ENCODE results near the gene FHOD1. TPM values are rescaled to one million over a fixed set of nuclear protein-coding genes. Genes with fewer than 3 reads are reported as not detected.

The FHOD1 gene
- total and polyA plus RNA-seq, 9 of the 15 experiments (the other 6 are each of a cell fraction or from before 2014, with no cell fraction given): 18.7 to 126 (median 32.3) TPM

DNA sequence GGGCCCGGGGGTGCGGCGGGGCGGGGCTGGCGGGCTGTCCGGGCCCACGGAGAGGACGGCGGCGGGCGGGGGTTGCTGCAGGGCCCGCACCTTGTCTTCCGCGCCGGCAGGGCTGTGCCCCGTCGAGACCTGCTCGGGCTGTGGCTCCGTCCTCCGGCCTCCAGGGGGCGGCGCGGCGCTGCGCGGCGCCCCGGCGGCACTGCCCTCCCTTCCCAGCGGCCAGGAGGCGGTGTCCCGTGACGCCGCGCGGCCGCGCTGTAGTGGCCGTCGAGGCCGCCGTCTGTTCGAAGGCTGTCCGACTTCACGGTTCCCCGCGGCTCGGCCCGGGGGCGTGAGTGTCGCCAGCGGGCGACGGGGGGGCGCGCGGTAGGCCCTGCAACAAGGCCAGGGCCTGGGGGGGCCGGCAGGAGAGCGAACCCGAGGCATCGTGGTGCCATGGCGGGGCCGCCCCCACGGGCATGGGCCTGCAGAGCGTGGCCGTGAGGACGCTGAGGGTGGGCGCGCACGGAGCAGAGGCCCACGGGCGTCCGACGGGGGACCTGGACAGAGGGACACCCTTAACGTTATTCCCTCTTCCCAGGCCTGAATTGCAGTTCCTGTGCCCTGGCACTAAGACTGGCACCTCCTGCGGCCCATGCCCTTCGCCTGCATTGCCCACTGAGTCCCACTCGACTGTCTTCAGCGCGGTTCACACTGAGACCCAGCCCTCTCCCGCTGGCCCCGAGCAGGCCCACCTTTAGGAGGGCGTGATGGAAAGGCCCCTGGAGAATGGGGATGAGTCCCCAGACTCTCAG lies 32.2 kb upstream of the FHOD1 start, which contains the start of gene PLEKHG4 (continued):
- TF ChIP-seq ETV6 (IDR thresholded peaks at IDR 0.05; ENCODE audit: borderline replicate concordance in 1 of 2, low read depth in 2 of 2, low read length in 1 of 2): no peak
- 0 out of 2 replicates have a peak, but pooled peaks have one; percentile 33 for TF ChIP-seq ETV6 (CRISPR knock-in tag; IDR thresholded peaks at IDR 0.05; ENCODE audit: borderline replicate concordance)
- peak; percentile 87 for TF ChIP-seq THAP12 (CRISPR knock-in tag; IDR thresholded peaks at IDR 0.05)
- TF ChIP-seq ZNF76 (CRISPR knock-in tag; IDR thresholded peaks at IDR 0.05; ENCODE audit: borderline replicate concordance): peak; percentile 88; the same call in 1 of the 2 replicates
- TF ChIP-seq ZNF740 (CRISPR knock-in tag; IDR thresholded peaks at IDR 0.05): 0 out of 2 replicates have a peak, but pooled peaks have one; percentile 55
- TF ChIP-seq ZNF740 (tag; IDR thresholded peaks at IDR 0.05): no peak
- TF ChIP-seq SRSF3 (IDR thresholded peaks at IDR 0.05; ENCODE audit: insufficient read depth, low read length): no peak
- peak; percentile 76 for TF ChIP-seq CREM (IDR thresholded peaks at IDR 0.05; ENCODE audit: low read depth)
- peak; percentile 63 for TF ChIP-seq SUPT5H (IDR thresholded peaks at IDR 0.05)
- no peak for TF ChIP-seq ESRRB (CRISPR knock-in tag; IDR thresholded peaks at IDR 0.05; ENCODE audit: borderline replicate concordance)
- TF ChIP-seq, protein P1, sequence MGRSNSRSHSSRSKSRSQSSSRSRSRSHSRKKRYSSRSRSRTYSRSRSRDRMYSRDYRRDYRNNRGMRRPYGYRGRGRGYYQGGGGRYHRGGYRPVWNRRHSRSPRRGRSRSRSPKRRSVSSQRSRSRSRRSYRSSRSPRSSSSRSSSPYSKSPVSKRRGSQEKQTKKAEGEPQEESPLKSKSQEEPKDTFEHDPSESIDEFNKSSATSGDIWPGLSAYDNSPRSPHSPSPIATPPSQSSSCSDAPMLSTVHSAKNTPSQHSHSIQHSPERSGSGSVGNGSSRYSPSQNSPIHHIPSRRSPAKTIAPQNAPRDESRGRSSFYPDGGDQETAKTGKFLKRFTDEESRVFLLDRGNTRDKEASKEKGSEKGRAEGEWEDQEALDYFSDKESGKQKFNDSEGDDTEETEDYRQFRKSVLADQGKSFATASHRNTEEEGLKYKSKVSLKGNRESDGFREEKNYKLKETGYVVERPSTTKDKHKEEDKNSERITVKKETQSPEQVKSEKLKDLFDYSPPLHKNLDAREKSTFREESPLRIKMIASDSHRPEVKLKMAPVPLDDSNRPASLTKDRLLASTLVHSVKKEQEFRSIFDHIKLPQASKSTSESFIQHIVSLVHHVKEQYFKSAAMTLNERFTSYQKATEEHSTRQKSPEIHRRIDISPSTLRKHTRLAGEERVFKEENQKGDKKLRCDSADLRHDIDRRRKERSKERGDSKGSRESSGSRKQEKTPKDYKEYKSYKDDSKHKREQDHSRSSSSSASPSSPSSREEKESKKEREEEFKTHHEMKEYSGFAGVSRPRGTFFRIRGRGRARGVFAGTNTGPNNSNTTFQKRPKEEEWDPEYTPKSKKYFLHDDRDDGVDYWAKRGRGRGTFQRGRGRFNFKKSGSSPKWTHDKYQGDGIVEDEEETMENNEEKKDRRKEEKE (IDR thresholded peaks at IDR 0.05; ENCODE audit: borderline replicate concordance in 1 of 2, control insufficient read depth in 1 of 2, low read depth in 2 of 2, low read length in 1 of 2): peak in 1 of 2 experiments; percentile 90; a peak in 2 of 4 replicates
- no peak; the same call in 1 of the 2 replicates for TF ChIP-seq ZNF134 (CRISPR knock-in tag; conservative IDR thresholded peaks at IDR 0.05)
- peak; percentile 67; the same call in 1 of the 2 replicates for TF ChIP-seq ZNF589 (CRISPR knock-in tag; IDR thresholded peaks at IDR 0.05; ENCODE audit: low read depth)
- TF ChIP-seq FOSL1 (tag; conservative IDR thresholded peaks at IDR 0.05): peak; percentile 47; the same call in 1 of the 2 replicates
- TF ChIP-seq TGIF2 (CRISPR knock-in tag; IDR thresholded peaks at IDR 0.05): 0 out of 2 replicates have a peak, but pooled peaks have one; percentile 69
- TF ChIP-seq, protein P2, sequence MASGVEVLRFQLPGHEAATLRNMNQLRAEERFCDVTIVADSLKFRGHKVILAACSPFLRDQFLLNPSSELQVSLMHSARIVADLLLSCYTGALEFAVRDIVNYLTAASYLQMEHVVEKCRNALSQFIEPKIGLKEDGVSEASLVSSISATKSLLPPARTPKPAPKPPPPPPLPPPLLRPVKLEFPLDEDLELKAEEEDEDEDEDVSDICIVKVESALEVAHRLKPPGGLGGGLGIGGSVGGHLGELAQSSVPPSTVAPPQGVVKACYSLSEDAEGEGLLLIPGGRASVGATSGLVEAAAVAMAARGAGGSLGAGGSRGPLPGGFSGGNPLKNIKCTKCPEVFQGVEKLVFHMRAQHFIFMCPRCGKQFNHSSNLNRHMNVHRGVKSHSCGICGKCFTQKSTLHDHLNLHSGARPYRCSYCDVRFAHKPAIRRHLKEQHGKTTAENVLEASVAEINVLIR (CRISPR knock-in tag; IDR thresholded peaks at IDR 0.05): peak; percentile 30; the same call in 1 of the 2 replicates
- TF ChIP-seq NCOA1 (IDR thresholded peaks at IDR 0.05; ENCODE audit: low read depth): no peak
- TF ChIP-seq ESRRA (IDR thresholded peaks at IDR 0.05; ENCODE audit: borderline replicate concordance, low read depth): peak; percentile 53; the same call in 1 of the 2 replicates
- 0 out of 2 replicates have a peak, but pooled peaks have one; percentile 37 for TF ChIP-seq PHF21A (IDR thresholded peaks at IDR 0.05; ENCODE audit: borderline replicate concordance, low read depth)

Measured in K562 (cell line).